ENCODE measurements around the gene ATG9B.

ATG9B gene

DNA sequence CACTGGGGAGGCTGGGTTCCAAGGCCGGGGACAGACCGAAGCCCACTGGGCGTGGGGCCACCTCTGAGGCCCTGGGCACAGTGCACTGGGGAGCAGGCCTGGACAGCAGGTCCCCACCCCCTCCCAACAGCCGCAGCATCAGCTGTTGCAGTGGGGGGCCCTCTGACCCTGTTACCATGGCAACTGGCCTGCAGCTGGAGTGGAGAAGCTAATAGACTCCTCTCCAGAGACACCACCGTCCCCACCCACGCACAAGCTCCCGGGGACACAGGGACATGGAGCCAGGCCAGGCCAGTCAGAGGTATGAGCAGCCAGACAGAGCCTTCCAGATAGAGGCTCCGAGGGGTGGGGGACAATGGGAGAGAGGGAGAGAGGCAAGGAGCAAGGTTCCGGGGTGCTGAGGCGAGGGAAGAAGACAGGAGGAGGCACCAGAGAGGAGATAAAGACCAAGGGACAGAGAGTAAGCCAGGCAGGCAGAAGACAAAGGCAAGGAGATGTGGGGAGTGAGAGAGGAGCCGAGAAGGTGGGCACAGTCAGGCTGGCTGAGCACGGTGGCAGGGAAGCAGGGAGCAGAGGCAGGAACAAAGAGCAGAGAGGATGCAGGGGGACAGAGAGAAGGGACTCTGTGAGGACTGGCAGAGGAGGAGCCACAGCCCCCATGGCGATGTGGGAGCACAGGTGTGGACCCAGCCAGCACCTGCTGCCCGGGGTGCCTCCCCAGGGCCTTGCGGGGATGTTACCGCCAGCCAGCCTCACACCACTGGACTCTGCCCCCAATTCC is 52.9 kb downstream of the ATG9B start:
- no peak for FAIRE-seq
- DNase-seq (ENCODE audit: low spot score), result no peak

DNA sequence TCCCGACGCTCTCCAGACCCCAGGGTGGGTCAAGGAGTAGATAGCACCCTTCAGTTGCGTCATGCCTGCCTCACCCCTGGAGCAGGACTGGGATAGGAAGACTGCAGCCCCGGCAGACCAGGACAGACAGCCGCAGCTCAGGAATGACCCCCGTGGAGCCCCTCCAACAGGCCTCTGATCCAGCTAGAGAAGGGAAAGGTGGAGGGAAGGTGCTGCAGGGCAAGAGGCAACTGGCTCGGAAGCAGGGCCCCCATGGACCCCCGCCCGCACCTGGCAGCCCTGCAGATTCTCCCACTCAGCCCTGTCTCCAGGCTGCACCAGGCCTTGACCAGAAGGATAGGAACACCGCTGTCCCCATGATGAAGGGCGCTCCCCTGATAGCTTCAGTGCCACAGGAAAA is 53.9 kb downstream of the ATG9B start:
- no peak for DNase-seq (ENCODE audit: low spot score)
- no peak for FAIRE-seq

DNA sequence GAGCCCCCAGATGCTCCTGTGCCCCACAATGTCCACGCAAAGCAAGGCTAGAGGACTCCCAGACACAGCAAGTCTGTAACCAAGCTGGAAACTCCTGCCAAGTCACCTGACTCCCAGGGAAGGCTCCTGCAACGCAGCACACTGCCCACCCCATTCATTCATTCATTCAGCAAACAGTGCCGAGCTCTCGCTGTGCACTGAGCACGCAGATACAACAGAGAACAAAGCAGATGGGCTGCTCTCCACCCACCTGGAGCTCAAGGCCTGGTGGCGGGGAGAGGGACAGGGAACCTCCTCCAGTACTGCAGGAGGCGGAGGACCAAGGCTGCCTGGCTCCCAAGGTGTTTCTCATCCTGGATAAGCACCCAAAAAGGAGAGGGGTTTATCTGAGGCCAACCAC is 54.8 kb downstream of the ATG9B start:
- FAIRE-seq (no peak), DNase-seq (ENCODE audit: low spot score) (no peak)

DNA sequence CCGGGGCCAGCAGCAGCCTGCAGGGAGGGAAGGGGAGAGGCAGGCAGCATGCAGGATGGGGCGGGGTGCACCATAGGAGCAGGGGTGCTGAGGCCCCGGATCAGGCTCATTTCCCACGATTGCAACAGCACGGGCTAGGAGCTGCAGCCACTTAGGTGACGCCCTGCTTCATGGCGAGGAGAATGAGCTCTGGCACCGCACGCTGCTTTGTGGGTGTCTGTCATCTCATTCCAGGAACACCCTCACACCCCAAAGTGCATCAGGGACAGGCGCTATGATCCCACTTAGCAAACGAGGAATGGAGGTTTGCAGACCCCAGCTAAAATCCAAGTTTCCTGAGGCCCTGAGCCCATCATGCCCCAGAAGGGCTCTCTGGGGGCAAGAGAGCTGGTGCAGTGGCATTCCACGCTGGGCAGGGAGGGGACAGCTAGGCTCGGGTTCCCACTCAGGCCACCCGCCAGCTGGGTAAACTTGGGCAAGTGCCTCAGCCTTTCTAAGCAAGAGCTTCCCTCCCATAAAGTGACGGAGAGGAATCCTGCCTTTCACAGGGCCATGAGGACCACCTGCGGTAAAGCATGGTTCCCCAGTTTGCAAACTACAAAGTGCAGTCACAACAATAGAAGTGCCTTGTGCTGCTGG is 55.4 kb downstream of the ATG9B start:
- FAIRE-seq (no peak), DNase-seq (ENCODE audit: low spot score) (no peak)

DNA sequence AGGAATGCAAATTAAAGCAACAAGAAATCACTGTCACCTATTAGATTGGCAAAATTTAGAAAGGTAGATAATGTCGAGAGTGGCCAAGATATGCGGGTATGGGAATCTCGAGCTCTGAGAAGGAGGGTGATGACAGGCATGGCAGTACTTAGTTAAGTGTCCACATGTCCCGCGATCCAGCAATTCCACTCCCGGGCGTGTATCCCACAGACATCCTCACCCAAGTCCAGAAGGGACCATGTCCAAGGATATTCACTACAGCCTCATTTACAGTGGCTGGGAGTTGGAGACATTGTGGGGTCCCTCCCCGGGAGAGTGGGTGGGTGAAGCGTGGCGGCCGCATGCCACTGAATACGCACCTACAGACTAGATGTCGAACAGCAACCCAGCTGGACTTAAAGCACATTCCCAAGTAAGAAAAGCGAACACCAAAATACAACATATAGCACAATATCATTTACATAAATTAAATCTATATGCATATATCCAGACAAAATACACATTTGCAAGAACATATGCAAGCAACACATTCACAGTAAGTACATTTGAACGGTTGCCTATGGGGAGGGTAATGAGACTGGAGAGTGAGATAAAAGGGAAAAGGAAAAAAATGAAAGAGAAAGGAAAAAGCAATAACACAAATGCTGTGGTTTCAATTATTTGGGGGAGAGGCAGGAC is 56.1 kb downstream of the ATG9B start:
- FAIRE-seq, result no peak
- no peak for DNase-seq (ENCODE audit: low spot score)

DNA sequence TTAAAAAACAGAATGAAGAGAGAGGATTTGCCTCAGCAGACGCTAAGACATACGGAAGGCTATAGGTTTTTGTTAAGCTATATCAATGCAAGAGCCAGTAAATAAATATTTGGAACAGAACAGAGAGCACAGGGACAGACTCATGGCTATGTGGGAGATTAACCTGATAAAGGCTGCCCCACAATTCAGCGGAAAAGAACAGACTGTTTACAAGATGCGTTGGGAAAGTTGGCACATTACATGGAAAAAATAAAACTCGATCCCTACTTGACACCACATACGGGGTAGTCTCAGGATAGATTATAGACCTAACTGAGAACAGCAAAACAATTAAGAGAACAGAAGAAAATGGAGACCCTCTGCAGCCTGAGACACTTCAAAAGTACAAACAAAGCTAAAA is 56.9 kb downstream of the ATG9B start:
- FAIRE-seq, result no peak

DNA sequence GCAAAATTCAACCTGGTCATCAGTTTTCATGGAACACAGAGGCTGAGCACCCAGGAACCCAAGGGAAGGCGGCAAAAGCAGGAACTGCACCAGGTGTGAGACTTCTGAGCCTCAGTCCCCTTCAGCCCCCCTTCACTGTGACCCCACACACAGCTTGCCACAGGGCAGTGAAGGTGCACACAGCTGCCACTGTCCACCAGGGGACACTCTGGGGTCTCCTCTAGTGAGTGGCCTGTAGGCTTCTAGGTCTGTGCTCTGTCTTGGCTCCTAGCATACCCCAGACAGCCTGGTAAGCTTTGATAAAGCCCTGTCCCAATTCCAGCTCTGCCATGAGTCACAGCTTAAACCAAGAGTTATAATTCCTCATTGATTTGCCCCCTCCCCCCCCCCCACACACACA is 58.3 kb downstream of the ATG9B start:
- no peak for FAIRE-seq
- no peak for DNase-seq (ENCODE audit: low spot score)

More for the DNA sequence above, 56.9 kb downstream of the ATG9B start:
- no peak for DNase-seq (ENCODE audit: low spot score)

DNA sequence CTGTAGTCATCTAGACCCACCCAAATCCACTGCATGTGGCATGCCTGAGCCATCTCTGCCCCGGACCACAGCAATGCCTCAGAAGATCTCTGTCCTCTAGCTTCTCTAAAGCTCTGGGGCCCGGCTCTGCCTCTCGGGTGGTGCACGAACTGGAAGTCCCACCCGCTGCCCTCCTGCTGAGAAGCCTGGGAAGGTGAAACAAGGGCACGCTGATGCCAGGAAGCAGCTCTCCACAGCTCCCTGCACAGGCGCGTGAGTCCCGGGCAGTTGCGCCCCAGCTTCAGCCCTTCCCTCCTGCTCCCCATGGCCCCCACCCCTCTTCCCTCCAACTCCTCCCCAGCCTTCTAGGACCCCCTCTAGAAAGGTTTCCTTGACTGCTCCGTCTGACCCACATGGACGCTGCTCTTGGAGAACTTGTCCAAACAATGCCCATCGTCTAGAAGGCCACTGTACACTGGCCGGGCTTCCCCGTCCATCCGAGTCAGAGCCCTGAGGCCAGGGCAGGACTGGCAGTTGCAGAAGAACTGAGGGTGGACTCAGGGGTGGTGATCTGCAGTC is 58.9 kb downstream of the ATG9B start:
- no peak for FAIRE-seq
- DNase-seq (ENCODE audit: low spot score), result no peak
